ENCODE measurements around the gene SLCO4A1.

DNA sequence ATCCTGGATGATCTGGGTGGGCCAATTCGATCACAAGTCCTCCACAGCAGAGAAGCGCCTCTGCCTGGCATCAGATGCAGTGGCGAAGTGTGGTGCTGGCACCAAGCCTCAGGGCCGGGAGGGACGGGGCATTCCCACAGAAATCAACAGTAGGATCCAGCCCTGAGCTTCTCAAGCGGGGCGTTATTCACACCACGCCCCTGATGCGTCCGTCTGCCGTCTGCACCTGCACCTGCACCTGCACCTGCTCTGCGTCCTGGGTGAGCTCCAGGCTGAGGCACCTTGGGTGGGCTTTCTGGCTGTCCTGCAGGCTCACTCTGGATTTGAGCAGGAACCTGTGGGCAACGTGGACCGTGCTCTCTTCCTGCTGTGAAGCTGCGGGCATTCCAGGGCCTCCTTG is 52.6 kb downstream of the SLCO4A1 start:
- TF ChIP-seq POLR2A (IDR thresholded peaks at IDR 0.05; ENCODE audit: low read length) = no peak
- no peak for TF ChIP-seq GATA1 (IDR thresholded peaks at IDR 0.05; ENCODE audit: low read depth, low read length)
